Astrocyte (in vitro differentiated cells and primary cell): ENCODE measurements around the gene ATXN1.

Source experiments
- CTCF ChIP-seq: IDR thresholded peaks from 2 replicates; pipeline ENCODE4 v1.5.1; 2011; ENCODE audit warnings: low read depth, mild to moderate bottlenecking, inconsistent platforms, low read length, moderate library complexity; ENCODE audit not compliant: insufficient read depth
- EZH2 ChIP-seq: IDR thresholded peaks from 2 replicates; pipeline ENCODE4 v1.6.1; 2012; ENCODE audit warnings: mild to moderate bottlenecking, low read length, inconsistent platforms; ENCODE audit not compliant: insufficient read depth

- no peak for TF ChIP-seq CTCF
- TF ChIP-seq EZH2: no peak
Measured at GRCh38 chr6:16633465-16633864, 127.8 kb downstream of the ATXN1 start.
